Fibroblast of skin of scalp (primary cell): ENCODE data around the gene KRT39.

Experiments used
- DNase-seq: peaks from one replicate; pipeline ENCODE4 v3.0.0-alpha.2; 2013

The KRT39 gene

GRCh38 chr17:40980117-40980516, 13.4 kb upstream of the KRT39 start:
- no peak for DNase-seq

- peak; percentile 34 for DNase-seq
These were observed 11.9 kb upstream of the KRT39 start for GRCh38 chr17:40978575-40979151.

GRCh38 chr17:40975516-40975915, 8.8 kb upstream of the KRT39 start:
- DNase-seq = no peak

- DNase-seq = no peak
These were observed 7.6 kb upstream of the KRT39 start for GRCh38 chr17:40974366-40974765.

- DNase-seq = no peak
These were observed 834 bp upstream of the KRT39 start for GRCh38 chr17:40967582-40967981.

GRCh38 chr17:40963838-40964237, 2.9 kb downstream of the KRT39 start:
- DNase-seq = peak; percentile 39

- DNase-seq = no peak
These were observed 4.6 kb downstream of the KRT39 start for GRCh38 chr17:40962059-40962561.

GRCh38 chr17:40961591-40961990, 5.2 kb downstream of the KRT39 start:
- DNase-seq = no peak

GRCh38 chr17:40960144-40960543, 6.6 kb downstream of the KRT39 start:
- DNase-seq = no peak

GRCh38 chr17:40958086-40958953, 8.4 kb downstream of the KRT39 start:
- no peak for DNase-seq

GRCh38 chr17:40956401-40957254, 10.1 kb downstream of the KRT39 start:
- DNase-seq = peak; percentile 90

GRCh38 chr17:40953881-40954280, 12.9 kb downstream of the KRT39 start:
- peak; percentile 65 for DNase-seq

- DNase-seq = peak; percentile 92
These were observed 14.1 kb downstream of the KRT39 start for GRCh38 chr17:40952661-40953060.

- DNase-seq = no peak
These were observed 14.6 kb downstream of the KRT39 start for GRCh38 chr17:40952154-40952553.

- no peak for DNase-seq
These were observed 15.6 kb downstream of the KRT39 start for GRCh38 chr17:40951011-40951622.

- no peak for DNase-seq
These were observed 16.6 kb downstream of the KRT39 start for GRCh38 chr17:40950176-40950575.

- DNase-seq = no peak
These were observed 17.3 kb downstream of the KRT39 start for GRCh38 chr17:40949418-40949817.

GRCh38 chr17:40947929-40948328, 18.8 kb downstream of the KRT39 start:
- DNase-seq = no peak

- no peak for DNase-seq
These were observed 21.3 kb downstream of the KRT39 start for GRCh38 chr17:40945414-40945813.

GRCh38 chr17:40944531-40944930, 22.2 kb downstream of the KRT39 start:
- no peak for DNase-seq

- no peak for DNase-seq
These were observed 24.2 kb downstream of the KRT39 start for GRCh38 chr17:40942553-40942952.

GRCh38 chr17:40940266-40940665, 26.5 kb downstream of the KRT39 start:
- no peak for DNase-seq

- no peak for DNase-seq
These were observed 27.8 kb downstream of the KRT39 start for GRCh38 chr17:40938981-40939380.
